Upper lobe of right lung (tissue), 1 donor: ENCODE measurements around the gene ZBTB37. TPM values are rescaled to one million over a fixed set of nuclear protein-coding genes. Genes with fewer than 3 reads are reported as not detected.
A peak's percentile ranks its signal among the peaks of the same experiment; 100 is the strongest.

Experiments
- ATAC-seq: fragments of 200-7000 bp; cut with Tn5 transposase; one replicate; pipeline ENCODE4 v1.9.1; 2020; ENCODE audit warnings: mild to moderate bottlenecking, moderate library complexity
- DNase-seq: peaks from one replicate; pipeline ENCODE4 v3.0.0-alpha.2; 2020
- H3K27ac ChIP-seq: fragments of 200-600 bp; one replicate; pipeline ENCODE4 v1.8.0; 2022
- H3K27me3 ChIP-seq: fragments of 200-600 bp; one replicate; pipeline ENCODE4 v1.8.0; 2022; ENCODE audit warnings: mild to moderate bottlenecking
- H3K36me3 ChIP-seq: fragments of 200-600 bp; one replicate; pipeline ENCODE4 v1.8.0; 2022
- H3K4me1 ChIP-seq: fragments of 200-600 bp; one replicate; pipeline ENCODE4 v1.8.0; 2022
- H3K4me3 ChIP-seq: fragments of 200-600 bp; one replicate; pipeline ENCODE4 v1.8.0; 2022; ENCODE audit warnings: mild to moderate bottlenecking
- H3K9me3 ChIP-seq: fragments of 200-600 bp; one replicate; pipeline ENCODE4 v1.8.0; 2022
- intact Hi-C: fragments of 100-400 bp; cut with DNase I; formaldehyde crosslinking; loops from one replicate; pipeline ENCODE4 v1.11.0; 2022
- total RNA-seq: library from RNA; stranded (reverse); fragmentation: NEBNext Ultra II Directional; extraction: Animal tissue kit (Norgen Biotek cat#: 25700); gene quantifications from one replicate; pipeline ENCODE4 v1.2.1, GENCODE V29; 2021
- TF ChIP-seq, protein P1 (sequence below): fragments of 200-600 bp; IDR thresholded peaks from one replicate; pipeline ENCODE4 v1.8.0; 2022; ENCODE audit warnings: antibody characterized with exemption
- donor health status: DM: no; HTN: yes; CAD: no; lungs with severe emphysema.

Gene ZBTB37
- total RNA-seq, 1 donor from 2014 or later: 14.7 TPM

DNA sequence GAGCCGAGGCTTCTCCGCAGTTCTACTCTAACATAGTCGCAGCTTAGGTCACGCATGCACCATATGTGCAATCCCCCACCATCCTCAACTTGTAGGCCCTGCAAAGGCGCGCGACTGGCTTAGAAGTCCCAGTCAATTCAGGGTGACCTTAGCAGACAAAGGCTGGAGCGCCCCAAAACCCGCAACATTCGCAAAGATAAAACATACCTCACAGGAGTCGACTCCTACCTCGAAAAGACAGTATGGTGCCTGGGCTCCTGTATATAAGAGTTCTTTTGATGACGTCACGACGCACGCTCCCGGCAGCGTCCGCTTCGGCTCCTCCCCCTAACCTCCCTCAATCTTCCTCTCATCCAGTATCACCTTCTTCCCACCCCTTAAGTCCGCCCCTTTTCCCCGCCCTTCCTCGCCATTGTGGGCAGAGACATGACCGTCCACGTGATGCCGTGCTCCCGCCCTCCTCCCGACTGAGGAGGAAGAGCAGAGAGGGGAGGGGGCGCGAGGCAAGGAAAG is 371 bp upstream of the ZBTB37 start, which contains the start of gene GAS5:
TSS of gene GAS5 (minus strand) at position 237 of the 513 bp plus-strand sequence.
- intact Hi-C loops: no loop called here
- H3K27me3 ChIP-seq: no peaks in the 10 kb centered on the region
- H3K36me3 ChIP-seq: peaks cover 41% of the 10 kb centered on the region
- H3K27ac ChIP-seq: peak within 1 kb of the TSS; percentile 96
- DNase-seq (peak; percentile 100), ATAC-seq (peak; percentile 93)
- H3K9me3 ChIP-seq: no peaks in the 10 kb centered on the region
- TF ChIP-seq, protein P1, sequence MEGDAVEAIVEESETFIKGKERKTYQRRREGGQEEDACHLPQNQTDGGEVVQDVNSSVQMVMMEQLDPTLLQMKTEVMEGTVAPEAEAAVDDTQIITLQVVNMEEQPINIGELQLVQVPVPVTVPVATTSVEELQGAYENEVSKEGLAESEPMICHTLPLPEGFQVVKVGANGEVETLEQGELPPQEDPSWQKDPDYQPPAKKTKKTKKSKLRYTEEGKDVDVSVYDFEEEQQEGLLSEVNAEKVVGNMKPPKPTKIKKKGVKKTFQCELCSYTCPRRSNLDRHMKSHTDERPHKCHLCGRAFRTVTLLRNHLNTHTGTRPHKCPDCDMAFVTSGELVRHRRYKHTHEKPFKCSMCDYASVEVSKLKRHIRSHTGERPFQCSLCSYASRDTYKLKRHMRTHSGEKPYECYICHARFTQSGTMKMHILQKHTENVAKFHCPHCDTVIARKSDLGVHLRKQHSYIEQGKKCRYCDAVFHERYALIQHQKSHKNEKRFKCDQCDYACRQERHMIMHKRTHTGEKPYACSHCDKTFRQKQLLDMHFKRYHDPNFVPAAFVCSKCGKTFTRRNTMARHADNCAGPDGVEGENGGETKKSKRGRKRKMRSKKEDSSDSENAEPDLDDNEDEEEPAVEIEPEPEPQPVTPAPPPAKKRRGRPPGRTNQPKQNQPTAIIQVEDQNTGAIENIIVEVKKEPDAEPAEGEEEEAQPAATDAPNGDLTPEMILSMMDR: no peak
- H3K4me3 ChIP-seq: peak within 1 kb of the TSS; percentile 92
- H3K4me1 ChIP-seq: peaks cover 48% of the 10 kb centered on the region

DNA sequence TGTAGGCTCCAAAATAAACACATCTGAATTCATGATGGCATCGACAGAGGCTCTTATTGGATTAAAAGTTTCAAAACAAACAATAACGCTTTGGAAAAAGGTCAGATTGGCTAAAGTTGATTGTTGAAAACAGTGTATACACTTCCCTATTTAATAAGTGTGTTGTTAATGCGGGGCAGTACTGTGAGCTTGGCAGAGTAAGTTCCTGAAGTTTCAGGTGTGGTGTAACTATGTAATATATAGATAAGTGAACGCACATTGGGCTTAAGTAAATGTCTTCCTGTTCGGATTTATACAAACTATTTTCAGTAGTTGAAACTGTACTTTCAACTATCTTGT is 810 bp downstream of the ZBTB37 start:
- peak overlapping the region; percentile 96 for H3K27ac ChIP-seq
- DNase-seq: no peak
- H3K4me3 ChIP-seq: peak overlapping the region; percentile 92
- H3K9me3 ChIP-seq: no peaks in the 10 kb centered on the region
- ATAC-seq: no peak
- no peaks in the 10 kb centered on the region for H3K27me3 ChIP-seq
- peaks cover 48% of the 10 kb centered on the region for H3K4me1 ChIP-seq
- TF ChIP-seq, protein P1: no peak
- peaks cover 33% of the 10 kb centered on the region for H3K36me3 ChIP-seq
- intact Hi-C loops: no loop called here

DNA sequence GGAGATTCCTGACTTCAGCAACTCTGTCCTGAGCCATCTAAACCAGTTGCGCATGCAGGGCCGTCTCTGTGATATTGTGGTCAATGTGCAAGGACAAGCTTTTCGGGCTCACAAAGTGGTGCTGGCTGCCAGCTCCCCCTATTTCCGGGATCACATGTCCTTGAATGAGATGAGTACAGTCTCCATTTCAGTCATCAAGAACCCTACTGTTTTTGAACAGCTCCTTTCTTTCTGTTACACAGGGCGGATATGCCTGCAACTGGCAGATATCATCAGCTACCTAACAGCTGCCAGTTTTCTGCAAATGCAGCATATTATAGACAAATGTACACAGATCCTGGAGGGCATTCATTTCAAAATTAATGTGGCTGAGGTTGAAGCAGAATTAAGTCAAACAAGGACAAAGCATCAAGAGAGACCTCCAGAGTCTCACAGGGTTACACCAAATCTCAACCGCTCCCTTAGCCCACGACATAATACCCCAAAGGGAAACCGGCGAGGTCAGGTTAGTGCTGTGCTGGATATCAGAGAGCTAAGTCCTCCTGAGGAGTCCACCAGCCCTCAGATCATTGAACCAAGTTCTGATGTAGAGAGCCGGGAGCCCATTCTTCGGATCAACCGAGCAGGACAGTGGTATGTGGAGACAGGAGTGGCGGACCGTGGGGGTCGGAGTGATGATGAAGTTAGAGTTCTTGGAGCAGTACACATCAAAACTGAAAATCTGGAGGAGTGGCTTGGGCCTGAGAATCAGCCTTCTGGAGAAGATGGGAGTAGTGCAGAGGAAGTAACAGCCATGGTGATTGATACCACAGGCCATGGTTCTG is 2.3 kb downstream of the ZBTB37 start:
- TF ChIP-seq, protein P1: no peak
- ATAC-seq: no peak
- DNase-seq: no peak
- Histone ChIP-seq H3K4me3 (no peak overlapping the region), H3K27ac (peak overlapping the region; percentile 96), H3K27me3 (no peaks in the 10 kb centered on the region), H3K36me3 (peaks cover 29% of the 10 kb centered on the region), H3K9me3 (no peaks in the 10 kb centered on the region), H3K4me1 (peaks cover 39% of the 10 kb centered on the region)
- intact Hi-C loops: no loop called here

DNA sequence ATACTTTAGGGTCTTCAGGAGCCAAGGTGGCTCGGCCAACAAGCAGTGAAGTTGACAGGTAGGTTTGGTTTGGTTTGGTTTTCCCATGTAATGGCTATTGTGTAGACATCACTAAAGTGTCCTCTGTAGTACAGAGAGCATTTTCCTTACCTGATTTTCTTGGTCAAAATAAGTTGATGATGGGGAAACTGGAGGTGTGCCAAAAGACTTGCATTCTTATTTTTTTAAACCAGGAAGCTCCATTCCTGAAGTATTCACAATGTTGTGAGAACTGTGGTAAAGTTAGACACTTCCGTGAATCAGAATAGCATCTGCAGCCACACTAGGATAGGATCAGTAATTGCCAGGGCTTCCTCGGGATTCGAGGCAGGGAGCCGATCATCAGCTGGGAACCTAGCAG is 2.9 kb downstream of the ZBTB37 start:
- intact Hi-C loops: no loop called here
- H3K36me3 ChIP-seq: peaks cover 29% of the 10 kb centered on the region
- H3K4me1 ChIP-seq: peaks cover 33% of the 10 kb centered on the region
- H3K4me3 ChIP-seq: no peak overlapping the region
- no peaks in the 10 kb centered on the region for H3K27me3 ChIP-seq
- DNase-seq: no peak
- ATAC-seq: no peak
- TF ChIP-seq, protein P1: no peak
- no peaks in the 10 kb centered on the region for H3K9me3 ChIP-seq
- peak overlapping the region; percentile 96 for H3K27ac ChIP-seq

DNA sequence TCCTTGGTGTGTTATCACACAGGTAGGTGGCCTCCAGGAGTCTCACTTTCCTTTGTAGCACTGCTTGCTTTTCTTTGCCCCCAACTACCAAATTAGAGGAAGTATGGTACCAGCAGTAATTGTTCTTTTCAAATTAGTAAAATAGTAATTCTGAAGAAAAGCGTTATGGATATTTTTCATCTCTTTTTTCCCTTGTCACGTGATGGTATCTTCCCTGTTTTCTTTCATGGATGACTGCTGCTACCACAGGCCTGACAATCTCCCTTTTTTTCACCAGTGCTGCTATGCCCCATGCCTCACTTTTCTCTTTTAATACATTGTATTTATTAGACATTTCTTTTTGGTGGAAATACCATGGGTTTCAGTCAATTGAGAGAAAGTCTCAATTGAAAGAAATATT is 3.3 kb downstream of the ZBTB37 start:
- DNase-seq: no peak
- TF ChIP-seq, protein P1: no peak
- H3K27me3 ChIP-seq: no peaks in the 10 kb centered on the region
- no peak overlapping the region for H3K4me3 ChIP-seq
- ATAC-seq: no peak
- H3K36me3 ChIP-seq: peaks cover 29% of the 10 kb centered on the region
- intact Hi-C loops: no loop called here
- H3K4me1 ChIP-seq: peaks cover 28% of the 10 kb centered on the region
- H3K27ac ChIP-seq: no peak overlapping the region
- H3K9me3 ChIP-seq: no peaks in the 10 kb centered on the region
